ENCODE data around the gene HAP1.
"Not testable (repeated sequence)": the region's sequence is repeated elsewhere in the genome, so short reads cannot be mapped to it uniquely, and the experiment has no call there.

Gene HAP1

GRCh38 chr17:41707803-41708669 lies 26.4 kb downstream of the HAP1 start:
- TF ChIP-seq, protein P1, sequence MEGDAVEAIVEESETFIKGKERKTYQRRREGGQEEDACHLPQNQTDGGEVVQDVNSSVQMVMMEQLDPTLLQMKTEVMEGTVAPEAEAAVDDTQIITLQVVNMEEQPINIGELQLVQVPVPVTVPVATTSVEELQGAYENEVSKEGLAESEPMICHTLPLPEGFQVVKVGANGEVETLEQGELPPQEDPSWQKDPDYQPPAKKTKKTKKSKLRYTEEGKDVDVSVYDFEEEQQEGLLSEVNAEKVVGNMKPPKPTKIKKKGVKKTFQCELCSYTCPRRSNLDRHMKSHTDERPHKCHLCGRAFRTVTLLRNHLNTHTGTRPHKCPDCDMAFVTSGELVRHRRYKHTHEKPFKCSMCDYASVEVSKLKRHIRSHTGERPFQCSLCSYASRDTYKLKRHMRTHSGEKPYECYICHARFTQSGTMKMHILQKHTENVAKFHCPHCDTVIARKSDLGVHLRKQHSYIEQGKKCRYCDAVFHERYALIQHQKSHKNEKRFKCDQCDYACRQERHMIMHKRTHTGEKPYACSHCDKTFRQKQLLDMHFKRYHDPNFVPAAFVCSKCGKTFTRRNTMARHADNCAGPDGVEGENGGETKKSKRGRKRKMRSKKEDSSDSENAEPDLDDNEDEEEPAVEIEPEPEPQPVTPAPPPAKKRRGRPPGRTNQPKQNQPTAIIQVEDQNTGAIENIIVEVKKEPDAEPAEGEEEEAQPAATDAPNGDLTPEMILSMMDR (conservative IDR thresholded peaks at IDR 0.05), result no peak
- TF ChIP-seq ZFX (IDR thresholded peaks at IDR 0.05), result no peak
- no peak overlapping the region for H3K27ac ChIP-seq

DNA sequence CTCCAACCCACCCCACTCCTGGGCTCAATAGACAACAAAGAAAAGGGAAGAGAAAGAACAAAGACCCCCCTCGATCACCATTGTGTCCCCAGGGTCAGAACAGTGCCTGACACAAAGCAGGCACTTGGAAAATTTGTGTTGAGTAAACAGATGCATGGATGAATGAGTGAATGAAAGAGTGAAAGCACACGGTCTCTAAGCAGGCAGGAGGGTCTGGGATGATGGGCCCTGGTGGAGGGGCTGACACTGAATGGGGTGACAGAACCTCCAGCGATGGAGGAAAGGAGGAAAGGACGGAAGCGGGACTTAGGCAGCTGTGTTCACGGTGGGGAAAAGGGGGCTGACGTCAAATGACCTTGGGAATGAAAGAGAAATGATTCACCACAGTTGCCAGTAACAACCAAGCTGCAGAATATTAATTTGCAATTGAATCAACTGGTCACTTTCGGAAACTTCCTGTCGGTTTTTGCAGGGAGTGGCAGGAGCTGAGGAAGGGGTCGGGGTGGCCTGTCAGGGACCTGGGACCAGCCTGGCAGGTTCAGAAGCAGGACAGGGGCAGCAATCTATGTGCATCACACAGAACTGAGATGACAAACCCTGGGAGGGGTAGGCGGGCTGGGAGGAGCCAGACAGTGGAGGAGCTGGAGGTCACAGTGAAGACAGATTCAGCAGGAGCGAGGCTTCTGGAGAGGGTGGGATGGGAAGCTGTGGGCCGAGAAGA lies 29.0 kb downstream of the HAP1 start:
- no peak overlapping the region for H3K27ac ChIP-seq

DNA sequence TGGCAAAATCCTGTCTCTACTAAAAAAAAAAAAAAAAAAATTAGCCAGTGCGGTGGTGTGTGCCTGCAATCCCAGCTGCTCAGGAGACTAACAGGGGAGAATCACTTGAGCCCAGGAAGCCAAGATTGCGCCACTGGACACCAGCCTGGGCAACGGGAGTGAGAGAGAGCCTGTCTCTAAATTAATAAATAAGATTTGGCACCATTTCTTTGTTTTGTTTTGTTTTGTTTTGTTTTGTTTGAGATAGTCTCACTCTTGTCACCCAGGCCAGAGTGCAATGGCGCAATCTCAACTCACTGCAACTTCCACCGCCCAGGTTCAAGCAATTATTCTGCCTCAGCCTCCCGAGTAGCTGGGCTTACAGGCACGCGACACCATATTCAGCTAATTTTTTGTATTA lies 31.7 kb downstream of the HAP1 start:
- TF ChIP-seq, protein P1 (conservative IDR thresholded peaks at IDR 0.05), result no peak
- TF ChIP-seq ZFX (IDR thresholded peaks at IDR 0.05), result no peak
- H3K27ac ChIP-seq, result no peak overlapping the region

More for the DNA sequence above, 29.0 kb downstream of the HAP1 start:
- TF ChIP-seq ZFX (IDR thresholded peaks at IDR 0.05), result no peak
- TF ChIP-seq, protein P1 (conservative IDR thresholded peaks at IDR 0.05), result no peak

DNA sequence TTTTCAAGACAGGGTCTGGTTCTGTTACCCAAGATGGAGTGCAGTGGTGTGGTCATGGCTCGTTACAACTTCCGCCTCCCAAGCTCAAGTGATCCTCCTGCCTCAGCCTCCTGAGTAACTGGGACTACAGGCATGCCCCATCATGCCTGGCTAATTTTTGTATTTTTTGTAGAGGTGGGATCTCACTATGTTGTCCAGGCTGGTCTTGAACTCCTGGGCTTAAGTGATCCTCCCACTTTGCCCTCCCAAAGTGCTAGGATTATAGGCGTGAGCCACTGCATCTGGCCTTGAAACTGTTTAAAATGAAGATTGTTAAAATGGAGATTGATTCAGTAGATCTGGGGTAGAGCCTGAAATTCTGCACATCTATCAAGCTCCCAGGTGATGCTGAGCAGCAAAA lies 33.6 kb downstream of the HAP1 start:
- not testable (repeated sequence) for H3K27ac ChIP-seq

DNA sequence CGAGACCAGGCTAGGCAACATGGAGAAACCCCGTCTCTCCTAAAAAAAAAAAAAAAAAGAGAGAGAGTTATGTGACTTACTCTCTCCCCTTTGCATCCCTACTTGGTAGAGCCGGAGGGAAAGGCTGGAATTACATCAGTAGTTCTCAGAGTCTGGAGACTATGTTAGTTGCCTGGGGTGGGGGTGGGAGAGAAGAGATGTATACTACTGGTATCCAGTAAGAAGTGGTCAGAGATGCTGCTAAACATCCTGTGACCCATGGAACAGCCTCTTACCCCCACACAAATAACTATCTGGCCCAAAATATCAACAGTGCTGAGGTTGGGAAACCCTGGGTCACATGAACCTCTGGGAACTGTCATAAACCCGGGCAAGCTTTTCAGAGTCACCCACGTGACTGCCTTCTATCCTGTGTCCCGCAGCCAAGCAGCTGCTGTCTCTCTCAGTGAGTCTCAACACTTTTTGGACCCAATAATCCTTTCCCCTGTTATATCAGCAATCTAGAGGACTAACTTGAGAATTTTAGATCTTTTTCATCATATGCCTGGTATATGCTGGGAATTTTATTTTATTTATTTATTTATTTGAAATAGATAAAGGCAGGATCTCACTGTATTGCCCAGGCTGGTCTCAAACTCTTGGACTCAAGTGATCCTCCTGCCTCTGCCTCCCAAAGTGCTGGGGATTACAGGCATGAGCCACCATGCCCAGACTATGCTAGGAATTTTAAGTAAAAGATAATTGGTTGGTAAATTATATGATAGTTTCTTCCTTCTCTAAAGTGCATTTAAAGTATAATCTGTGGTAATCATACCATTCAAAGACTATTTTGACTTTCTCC lies 37.1 kb downstream of the HAP1 start:
- H3K27ac ChIP-seq, result no peak overlapping the region
- TF ChIP-seq ZFX (IDR thresholded peaks at IDR 0.05), result no peak
- TF ChIP-seq, protein P1 (conservative IDR thresholded peaks at IDR 0.05), result no peak

- H3K27ac ChIP-seq, result no peak overlapping the region
- TF ChIP-seq ZFX (IDR thresholded peaks at IDR 0.05), result no peak
- TF ChIP-seq, protein P1 (conservative IDR thresholded peaks at IDR 0.05), result peak; percentile 94
Measured at GRCh38 chr17:41695954-41696757, 38.3 kb downstream of the HAP1 start.

DNA sequence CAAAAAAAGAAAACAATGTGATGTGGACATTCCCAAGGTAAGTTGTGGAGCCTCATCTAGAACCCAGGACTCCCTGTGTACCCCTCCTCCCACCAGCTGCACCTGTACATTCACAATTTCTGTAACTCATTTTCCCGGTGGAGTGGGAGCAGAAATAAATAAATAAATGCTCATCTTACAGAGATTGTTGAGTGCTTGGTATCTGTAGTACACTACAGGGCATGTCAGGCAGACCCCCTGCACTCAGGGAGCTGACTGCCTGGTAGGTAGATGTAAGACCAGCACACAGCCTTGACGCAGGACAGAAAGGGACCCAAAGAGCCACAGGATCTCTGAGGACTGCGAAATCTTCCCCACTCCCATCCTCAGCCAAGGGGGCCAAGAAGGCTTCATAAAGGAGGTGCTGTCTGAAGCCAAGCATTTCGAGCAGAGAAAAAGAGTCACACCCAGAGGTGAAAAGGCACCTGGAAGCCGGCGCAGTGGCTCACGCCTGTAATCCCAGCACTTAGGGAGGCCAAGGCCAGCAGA lies 39.2 kb downstream of the HAP1 start:
- TF ChIP-seq, protein P1 (conservative IDR thresholded peaks at IDR 0.05), result no peak
- TF ChIP-seq ZFX (IDR thresholded peaks at IDR 0.05), result no peak
- no peak overlapping the region for H3K27ac ChIP-seq

Data from C4-2B (cell line).